OCI-LY3 (cell line): Measurements from ENCODE around the gene WDR75.

Experiments used
- EZH2phosphoT487 ChIP-seq: fragments of 200-600 bp; shearing (Covaris generic); IDR thresholded peaks from 2 replicates; pipeline ENCODE4 v1.6.1; 2018; ENCODE audit warnings: antibody characterized with exemption, mixed run types, low read depth
- TF ChIP-seq, protein P1 (sequence below): fragments of 200-600, 300-600 bp; sonication (generic); IDR thresholded peaks from 2 replicates; pipeline ENCODE4 v1.5.1; 2014; ENCODE audit warnings: antibody characterized with exemption, low read length, low read depth

DNA sequence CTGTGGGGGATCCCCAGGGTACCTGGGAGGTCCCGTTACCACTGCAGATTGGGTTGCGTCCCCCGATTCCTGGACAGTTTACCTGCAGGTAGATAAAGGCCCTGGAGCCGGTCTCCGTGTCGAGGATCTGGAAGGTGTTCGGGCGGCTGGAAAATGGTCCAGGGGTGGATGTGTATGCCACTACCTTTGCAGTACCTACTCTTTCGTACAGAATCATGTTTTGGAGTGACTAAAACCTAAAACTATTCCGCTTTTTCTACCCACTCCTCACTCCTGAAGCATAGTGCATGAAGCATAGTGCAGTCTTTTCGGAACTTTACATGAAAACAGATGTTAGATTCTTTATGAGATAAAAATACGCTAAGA, 418 bp downstream of the WDR75 start:
- TF ChIP-seq, protein P1, sequence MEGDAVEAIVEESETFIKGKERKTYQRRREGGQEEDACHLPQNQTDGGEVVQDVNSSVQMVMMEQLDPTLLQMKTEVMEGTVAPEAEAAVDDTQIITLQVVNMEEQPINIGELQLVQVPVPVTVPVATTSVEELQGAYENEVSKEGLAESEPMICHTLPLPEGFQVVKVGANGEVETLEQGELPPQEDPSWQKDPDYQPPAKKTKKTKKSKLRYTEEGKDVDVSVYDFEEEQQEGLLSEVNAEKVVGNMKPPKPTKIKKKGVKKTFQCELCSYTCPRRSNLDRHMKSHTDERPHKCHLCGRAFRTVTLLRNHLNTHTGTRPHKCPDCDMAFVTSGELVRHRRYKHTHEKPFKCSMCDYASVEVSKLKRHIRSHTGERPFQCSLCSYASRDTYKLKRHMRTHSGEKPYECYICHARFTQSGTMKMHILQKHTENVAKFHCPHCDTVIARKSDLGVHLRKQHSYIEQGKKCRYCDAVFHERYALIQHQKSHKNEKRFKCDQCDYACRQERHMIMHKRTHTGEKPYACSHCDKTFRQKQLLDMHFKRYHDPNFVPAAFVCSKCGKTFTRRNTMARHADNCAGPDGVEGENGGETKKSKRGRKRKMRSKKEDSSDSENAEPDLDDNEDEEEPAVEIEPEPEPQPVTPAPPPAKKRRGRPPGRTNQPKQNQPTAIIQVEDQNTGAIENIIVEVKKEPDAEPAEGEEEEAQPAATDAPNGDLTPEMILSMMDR = no peak
- no peak for TF ChIP-seq EZH2phosphoT487
